Osteocyte (in vitro differentiated cells): ENCODE results near the gene LGI4. TPM values are rescaled to one million over a fixed set of nuclear protein-coding genes. Genes with fewer than 3 reads are reported as not detected.

Experiments
- DNase-seq: peaks from one replicate; pipeline ENCODE4 v3.0.0; 2021; ENCODE audit warnings: mixed read lengths; ENCODE audit not compliant: unreplicated experiment; ENCODE audit errors: extremely low spot score
- H3K27ac Mint-ChIP-seq: one replicate; pipeline ENCODE4 v1.8.0; 2021; ENCODE audit warnings: mild to moderate bottlenecking, mixed read lengths; ENCODE audit not compliant: unreplicated experiment
- H3K27me3 Mint-ChIP-seq: one replicate; pipeline ENCODE4 v1.8.0; 2021; ENCODE audit warnings: mixed read lengths; ENCODE audit not compliant: unreplicated experiment
- H3K36me3 Mint-ChIP-seq: one replicate; pipeline ENCODE4 v1.8.0; 2021; ENCODE audit warnings: mixed read lengths; ENCODE audit not compliant: unreplicated experiment
- H3K4me1 Mint-ChIP-seq: one replicate; pipeline ENCODE4 v1.8.0; 2021; ENCODE audit warnings: mixed read lengths; ENCODE audit not compliant: unreplicated experiment
- H3K4me3 Mint-ChIP-seq: one replicate; pipeline ENCODE4 v1.8.0; 2021; ENCODE audit warnings: mild to moderate bottlenecking, moderate library complexity, mixed read lengths; ENCODE audit not compliant: unreplicated experiment
- H3K9me3 Mint-ChIP-seq: one replicate; pipeline ENCODE4 v1.8.0; 2021; ENCODE audit warnings: mixed read lengths; ENCODE audit not compliant: unreplicated experiment
- CTCF ChIP-seq: fragments of 200-600 bp; sonication (generic); IDR thresholded peaks from 2 replicates; pipeline ENCODE4 v1.5.0; 2021; ENCODE audit warnings: antibody characterized with exemption, mild to moderate bottlenecking, moderate library complexity
- total RNA-seq: library from RNA; stranded (reverse); gene quantifications from 2 replicates; pipeline ENCODE4 v1.2.1, GENCODE V29; 2021

Gene LGI4
- total RNA-seq, 1 donor from 2014 or later = 0.32 TPM

GRCh38 chr19:35165200-35166058, 30.6 kb upstream of the LGI4 start:
- Mint-ChIP-seq H3K36me3 (peaks cover 36% of the 10 kb centered on the region), H3K27me3 (no peaks in the 10 kb centered on the region), H3K27ac (no peak overlapping the region), H3K4me1 (peaks cover 20% of the 10 kb centered on the region), H3K9me3 (peaks cover 12% of the 10 kb centered on the region), H3K4me3 (no peak overlapping the region)
- DNase-seq = no peak
- no peak for TF ChIP-seq CTCF

- H3K36me3 Mint-ChIP-seq = peaks cover 37% of the 10 kb centered on the region
- TF ChIP-seq CTCF = no peak
- no peaks in the 10 kb centered on the region for H3K27me3 Mint-ChIP-seq
- H3K4me3 Mint-ChIP-seq = no peak overlapping the region
- DNase-seq = no peak
- peaks cover 12% of the 10 kb centered on the region for H3K9me3 Mint-ChIP-seq
- H3K27ac Mint-ChIP-seq = no peak overlapping the region
- H3K4me1 Mint-ChIP-seq = peaks cover 20% of the 10 kb centered on the region
Measured at GRCh38 chr19:35164418-35164817, 29.6 kb upstream of the LGI4 start.

GRCh38 chr19:35162471-35163326, 27.8 kb upstream of the LGI4 start:
- no peak for TF ChIP-seq CTCF
- peaks cover 42% of the 10 kb centered on the region for H3K36me3 Mint-ChIP-seq
- H3K27ac Mint-ChIP-seq = peak overlapping the region; percentile 85
- DNase-seq = no peak
- H3K9me3 Mint-ChIP-seq = peaks cover 12% of the 10 kb centered on the region
- H3K27me3 Mint-ChIP-seq = no peaks in the 10 kb centered on the region
- peaks cover 17% of the 10 kb centered on the region for H3K4me1 Mint-ChIP-seq
- no peak overlapping the region for H3K4me3 Mint-ChIP-seq

GRCh38 chr19:35161434-35161743, 26.5 kb upstream of the LGI4 start:
- DNase-seq = no peak
- TF ChIP-seq CTCF = no peak
- Mint-ChIP-seq H3K27ac (no peak overlapping the region), H3K4me3 (no peak overlapping the region), H3K4me1 (peaks cover 7% of the 10 kb centered on the region), H3K9me3 (peaks cover 12% of the 10 kb centered on the region), H3K27me3 (no peaks in the 10 kb centered on the region), H3K36me3 (peaks cover 38% of the 10 kb centered on the region)
